Activated CD8-positive, alpha-beta memory T cell treated with anti-CD3 and anti-CD28 coated beads for 1 hour (primary cell): ENCODE data around the gene IER5L.
"Not testable (repeated sequence)": the region's sequence is repeated elsewhere in the genome, so short reads cannot be mapped to it uniquely, and the experiment has no call there.

Experiments
- DNase-seq, 2 donors: peaks; one replicate each; pipeline ENCODE4 v3.0.0-alpha.2; 2020; ENCODE audit warnings: low read depth in 1 of 2; ENCODE audit errors: extremely low read depth in 1 of 2

IER5L gene

GRCh38 chr9:129140397-129141065 lies 37.5 kb downstream of the IER5L start:
- no peak for DNase-seq

DNA sequence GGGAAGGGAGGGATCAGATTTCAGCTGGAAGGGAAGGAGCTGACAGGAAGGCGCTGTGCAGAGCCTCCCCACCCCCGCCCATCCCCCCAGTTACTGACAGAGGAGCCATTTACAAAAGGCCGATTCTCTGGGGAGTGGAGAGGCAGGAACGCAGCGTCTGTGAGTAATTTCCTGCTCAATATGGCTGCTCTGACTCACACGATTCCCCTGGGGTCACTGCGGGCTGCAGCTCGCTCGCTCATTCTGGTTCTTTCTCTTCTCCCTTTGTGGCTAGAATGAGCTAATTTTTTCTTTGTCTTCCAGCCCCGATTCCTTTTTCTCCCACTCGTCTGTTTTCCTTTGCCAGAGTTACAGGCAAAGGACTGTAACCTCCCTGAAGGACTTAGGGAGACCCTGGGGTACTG lies 38.1 kb downstream of the IER5L start:
- peak; percentile 59 to 76 for DNase-seq

GRCh38 chr9:129139233-129139992 lies 38.6 kb downstream of the IER5L start:
- DNase-seq = peak; percentile 34 to 53

DNA sequence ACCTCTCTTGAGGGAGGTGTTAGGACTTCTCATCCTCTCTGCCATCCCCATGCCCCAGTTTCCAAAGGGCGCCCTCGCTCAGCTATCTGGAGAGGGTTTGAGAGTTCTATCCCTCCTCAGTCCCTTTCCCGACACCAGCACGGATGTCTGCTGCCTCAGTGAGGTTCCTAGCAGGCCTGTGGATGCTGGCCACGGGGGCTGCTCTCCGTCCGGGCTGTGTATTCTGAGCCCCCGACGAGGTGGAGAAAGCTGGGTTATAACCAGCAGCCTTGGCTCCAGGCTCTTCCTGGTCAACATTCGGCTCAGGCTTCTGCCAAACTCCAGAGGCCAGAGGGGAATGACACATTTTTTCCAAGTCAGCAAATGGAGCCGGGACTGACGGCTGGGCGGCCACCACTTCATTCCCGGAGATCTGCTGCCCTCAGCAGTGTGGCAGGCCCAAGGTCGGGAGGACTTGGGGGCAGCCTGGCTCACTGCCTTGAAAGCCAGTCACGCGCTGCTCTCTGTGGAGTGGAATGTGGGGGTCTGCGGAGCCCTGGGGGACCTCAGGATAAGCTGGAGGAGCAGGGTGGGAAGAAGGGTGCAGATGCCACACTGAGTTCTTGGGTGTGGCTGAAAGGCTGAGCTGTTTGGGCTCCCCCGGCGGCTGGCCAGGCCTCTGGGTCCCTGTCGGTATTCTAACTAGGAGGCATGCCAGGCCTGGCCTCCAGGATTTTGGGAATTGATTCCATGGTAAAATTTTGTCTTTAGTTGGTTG lies 39.4 kb downstream of the IER5L start:
- no peak for DNase-seq

GRCh38 chr9:129138144-129138462 lies 40.0 kb downstream of the IER5L start:
- no peak for DNase-seq

GRCh38 chr9:129137292-129138143 lies 40.5 kb downstream of the IER5L start:
- DNase-seq = no peak

GRCh38 chr9:129136446-129137035 lies 41.5 kb downstream of the IER5L start:
- no peak for DNase-seq

DNA sequence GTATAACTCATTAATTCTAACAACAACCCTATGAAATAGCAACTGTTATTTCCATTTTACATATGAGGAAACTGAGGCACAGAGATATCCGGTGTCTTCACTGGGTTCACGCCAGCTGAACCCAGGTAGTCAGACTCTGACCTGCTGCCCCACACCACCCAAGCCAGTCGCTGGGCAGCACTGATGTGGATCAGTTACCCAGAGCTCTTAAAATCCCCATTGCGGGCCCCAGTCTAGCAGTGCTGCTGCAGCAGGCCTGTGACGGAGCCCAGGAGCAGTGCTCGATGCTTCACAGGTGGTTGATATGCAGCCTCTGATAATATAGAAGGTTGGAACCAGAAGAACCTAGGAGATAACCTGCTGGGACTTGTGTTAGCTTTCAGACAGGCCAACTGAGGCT lies 42.6 kb downstream of the IER5L start:
- DNase-seq = no peak

GRCh38 chr9:129133082-129133481 lies 45.0 kb downstream of the IER5L start:
- no peak for DNase-seq

- peak; percentile 64 to 77 for DNase-seq
Measured at GRCh38 chr9:129131300-129132145, 46.5 kb downstream of the IER5L start.

- no peak for DNase-seq
Measured at GRCh38 chr9:129130791-129131190, 47.3 kb downstream of the IER5L start.

DNA sequence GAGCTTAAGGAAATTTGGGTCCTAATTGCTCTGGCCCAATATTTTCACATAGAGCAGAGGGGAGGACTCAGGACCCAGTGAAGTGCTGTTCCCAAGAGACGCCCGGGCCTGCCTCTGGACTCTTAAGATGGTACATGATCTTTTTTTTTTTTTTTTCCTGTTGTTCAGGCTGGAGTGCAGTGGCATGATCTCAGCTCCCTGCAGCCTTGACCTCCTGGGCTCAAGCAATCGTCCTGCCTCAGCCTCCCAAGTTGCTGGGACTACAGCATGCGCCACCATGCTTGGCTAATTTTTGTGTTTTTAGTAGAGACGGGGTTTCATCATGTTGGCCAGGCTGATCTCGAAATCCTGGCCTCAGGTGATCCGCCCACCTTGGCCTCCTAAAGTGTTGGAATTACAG lies 47.8 kb downstream of the IER5L start:
- DNase-seq = not testable (repeated sequence)

DNA sequence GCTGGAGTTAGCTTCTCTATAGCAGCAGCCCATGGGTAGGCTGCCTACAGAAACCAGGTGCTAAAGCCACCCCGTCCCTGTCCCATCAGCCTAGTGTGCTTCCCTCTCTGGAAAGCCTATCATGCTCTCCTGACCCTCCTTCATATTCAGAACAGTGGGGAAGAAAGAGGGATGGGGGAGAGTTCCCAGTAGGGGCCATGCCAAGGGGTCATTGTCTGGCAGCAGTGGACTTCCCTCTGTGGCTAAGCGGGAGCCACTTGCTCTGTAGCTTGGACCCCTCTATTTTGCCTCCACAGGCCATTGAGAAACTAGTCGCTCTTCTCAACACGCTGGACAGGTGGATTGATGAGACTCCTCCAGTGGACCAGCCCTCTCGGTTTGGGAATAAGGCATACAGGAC lies 49.4 kb downstream of the IER5L start:
- DNase-seq = no peak

- no peak for DNase-seq
Measured at GRCh38 chr9:129126749-129127618, 51.1 kb downstream of the IER5L start.
